Ishikawa (cell line): ENCODE data around the gene CLEC19A.

ENCODE experiments used
- CEBPB ChIP-seq: IDR thresholded peaks from 2 replicates; pipeline ENCODE4 v1.6.1; 2012
- CREB1 ChIP-seq: IDR thresholded peaks from 2 replicates; pipeline ENCODE4 v1.6.1; 2012; ENCODE audit warnings: low read depth
- EGR1 ChIP-seq: IDR thresholded peaks from 2 replicates; pipeline ENCODE4 v1.6.1; 2012
- EP300 ChIP-seq: IDR thresholded peaks from 2 replicates; pipeline ENCODE4 v1.6.1; 2012; ENCODE audit warnings: borderline replicate concordance
- FOXM1 ChIP-seq: IDR thresholded peaks from 2 replicates; pipeline ENCODE4 v1.6.1; 2012; ENCODE audit warnings: low read depth, borderline replicate concordance
- NFIC ChIP-seq: IDR thresholded peaks from 2 replicates; pipeline ENCODE4 v1.6.1; 2012
- TAF1 ChIP-seq: IDR thresholded peaks from 2 replicates; pipeline ENCODE4 v1.6.1; 2012; ENCODE audit warnings: low read depth, mild to moderate bottlenecking
- TCF12 ChIP-seq: IDR thresholded peaks from 2 replicates; pipeline ENCODE4 v1.6.1; 2012; ENCODE audit warnings: low read depth
- USF1 ChIP-seq: IDR thresholded peaks from 2 replicates; pipeline ENCODE4 v1.6.1; 2012
- YY1 ChIP-seq: IDR thresholded peaks from 2 replicates; pipeline ENCODE4 v1.6.1; 2012; ENCODE audit warnings: low read depth
- ZBTB7A ChIP-seq: IDR thresholded peaks from 2 replicates; pipeline ENCODE4 v1.6.1; 2012; ENCODE audit warnings: low read depth
- TF ChIP-seq, protein P1 (sequence below): IDR thresholded peaks from 2 replicates; pipeline ENCODE4 v1.6.1; 2012
- TF ChIP-seq, protein P2 (sequence below): IDR thresholded peaks from 2 replicates; pipeline ENCODE4 v1.6.1; 2012; ENCODE audit warnings: low read depth, mild to moderate bottlenecking

GRCh38 chr16:19264123-19264673 lies 21.3 kb upstream of the CLEC19A start:
- TF ChIP-seq EGR1, result no peak
- TF ChIP-seq USF1, result no peak
- no peak for TF ChIP-seq NFIC
- TF ChIP-seq, protein P1, sequence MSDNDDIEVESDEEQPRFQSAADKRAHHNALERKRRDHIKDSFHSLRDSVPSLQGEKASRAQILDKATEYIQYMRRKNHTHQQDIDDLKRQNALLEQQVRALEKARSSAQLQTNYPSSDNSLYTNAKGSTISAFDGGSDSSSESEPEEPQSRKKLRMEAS, result no peak
- TF ChIP-seq CREB1, result no peak
- no peak for TF ChIP-seq FOXM1
- no peak for TF ChIP-seq EP300
- TF ChIP-seq TCF12, result no peak
- no peak for TF ChIP-seq ZBTB7A
- TF ChIP-seq YY1, result no peak
- TF ChIP-seq TAF1, result no peak
- no peak for TF ChIP-seq CEBPB
- TF ChIP-seq, protein P2, sequence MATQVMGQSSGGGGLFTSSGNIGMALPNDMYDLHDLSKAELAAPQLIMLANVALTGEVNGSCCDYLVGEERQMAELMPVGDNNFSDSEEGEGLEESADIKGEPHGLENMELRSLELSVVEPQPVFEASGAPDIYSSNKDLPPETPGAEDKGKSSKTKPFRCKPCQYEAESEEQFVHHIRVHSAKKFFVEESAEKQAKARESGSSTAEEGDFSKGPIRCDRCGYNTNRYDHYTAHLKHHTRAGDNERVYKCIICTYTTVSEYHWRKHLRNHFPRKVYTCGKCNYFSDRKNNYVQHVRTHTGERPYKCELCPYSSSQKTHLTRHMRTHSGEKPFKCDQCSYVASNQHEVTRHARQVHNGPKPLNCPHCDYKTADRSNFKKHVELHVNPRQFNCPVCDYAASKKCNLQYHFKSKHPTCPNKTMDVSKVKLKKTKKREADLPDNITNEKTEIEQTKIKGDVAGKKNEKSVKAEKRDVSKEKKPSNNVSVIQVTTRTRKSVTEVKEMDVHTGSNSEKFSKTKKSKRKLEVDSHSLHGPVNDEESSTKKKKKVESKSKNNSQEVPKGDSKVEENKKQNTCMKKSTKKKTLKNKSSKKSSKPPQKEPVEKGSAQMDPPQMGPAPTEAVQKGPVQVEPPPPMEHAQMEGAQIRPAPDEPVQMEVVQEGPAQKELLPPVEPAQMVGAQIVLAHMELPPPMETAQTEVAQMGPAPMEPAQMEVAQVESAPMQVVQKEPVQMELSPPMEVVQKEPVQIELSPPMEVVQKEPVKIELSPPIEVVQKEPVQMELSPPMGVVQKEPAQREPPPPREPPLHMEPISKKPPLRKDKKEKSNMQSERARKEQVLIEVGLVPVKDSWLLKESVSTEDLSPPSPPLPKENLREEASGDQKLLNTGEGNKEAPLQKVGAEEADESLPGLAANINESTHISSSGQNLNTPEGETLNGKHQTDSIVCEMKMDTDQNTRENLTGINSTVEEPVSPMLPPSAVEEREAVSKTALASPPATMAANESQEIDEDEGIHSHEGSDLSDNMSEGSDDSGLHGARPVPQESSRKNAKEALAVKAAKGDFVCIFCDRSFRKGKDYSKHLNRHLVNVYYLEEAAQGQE, result no peak
